H9 (cell line): ENCODE measurements around the gene RNU5B-1. TPM values are rescaled to one million over a fixed set of nuclear protein-coding genes. Genes with fewer than 3 reads are reported as not detected.
A peak's percentile ranks its signal among the peaks of the same experiment; 100 is the strongest.

ENCODE experiments used
- DNase-seq: peaks from one replicate; pipeline ENCODE4 v3.0.0-alpha.2; 2017
- H2AFZ ChIP-seq: one replicate; pipeline ENCODE4 v1.6.1; 2013; ENCODE audit warnings: mild to moderate bottlenecking, low read length, control low read depth, moderate library complexity
- H2AK5ac ChIP-seq: 2 replicates; pipeline ENCODE4 v1.6.1; 2013; ENCODE audit warnings: low read length, control low read depth, mixed read lengths; ENCODE audit not compliant: insufficient read length
- H2BK120ac ChIP-seq: one replicate; pipeline ENCODE4 v1.6.1; 2013; ENCODE audit warnings: low read depth, mild to moderate bottlenecking, low read length, control low read depth, inconsistent platforms; ENCODE audit not compliant: poor library complexity, severe bottlenecking
- H2BK12ac ChIP-seq: 2 replicates; pipeline ENCODE4 v1.6.1; 2013; ENCODE audit warnings: low read length, control low read depth, mixed read lengths, low read depth; ENCODE audit not compliant: insufficient read length
- H2BK15ac ChIP-seq: 2 replicates; pipeline ENCODE4 v1.6.1; 2013; ENCODE audit warnings: low read depth, low read length, control low read depth
- H2BK20ac ChIP-seq: one replicate; pipeline ENCODE4 v1.6.1; 2013; ENCODE audit warnings: low read depth, mild to moderate bottlenecking, low read length, control low read depth, inconsistent platforms; ENCODE audit not compliant: poor library complexity, severe bottlenecking
- H2BK5ac ChIP-seq: 2 replicates; pipeline ENCODE4 v1.6.1; 2013; ENCODE audit warnings: low read length, control low read depth, mixed read lengths; ENCODE audit not compliant: insufficient read length
- H3K14ac ChIP-seq: 2 replicates; pipeline ENCODE4 v1.6.1; 2013; ENCODE audit warnings: low read length, control low read depth; ENCODE audit not compliant: insufficient read depth
- H3K18ac ChIP-seq: 2 replicates; pipeline ENCODE4 v1.6.1; 2013; ENCODE audit warnings: low read depth, mild to moderate bottlenecking, mixed read lengths, low read length, control low read depth; ENCODE audit not compliant: insufficient read length
- H3K23ac ChIP-seq: 2 replicates; pipeline ENCODE4 v1.6.1; 2013; ENCODE audit warnings: low read length, control low read depth, mixed read lengths, low read depth; ENCODE audit not compliant: insufficient read length
- H3K23me2 ChIP-seq: 2 replicates; pipeline ENCODE4 v1.6.1; 2013; ENCODE audit warnings: low read depth, mild to moderate bottlenecking, mixed read lengths, low read length, control low read depth; ENCODE audit not compliant: insufficient read length, poor library complexity, severe bottlenecking
- H3K27ac ChIP-seq: 2 replicates; pipeline ENCODE4 v1.5.1; 2013; ENCODE audit warnings: low read length, control low read depth, mixed read lengths, low read depth; ENCODE audit not compliant: insufficient read length
- H3K27me3 ChIP-seq: 2 replicates; pipeline ENCODE4 v1.6.1; 2013; ENCODE audit warnings: low read length, control low read depth, inconsistent platforms; ENCODE audit not compliant: insufficient read depth
- H3K4ac ChIP-seq: 2 replicates; pipeline ENCODE4 v1.6.1; 2013; ENCODE audit warnings: low read depth, mild to moderate bottlenecking, control low read depth, inconsistent platforms, low read length, moderate library complexity
- H3K4me1 ChIP-seq: 2 replicates; pipeline ENCODE4 v1.6.1; 2013; ENCODE audit warnings: low read length, control low read depth, inconsistent platforms; ENCODE audit not compliant: insufficient read depth
- H3K4me2 ChIP-seq: 2 replicates; pipeline ENCODE4 v1.6.1; 2013; ENCODE audit warnings: low read length, control low read depth, mixed read lengths; ENCODE audit not compliant: insufficient read length, insufficient read depth
- H3K56ac ChIP-seq: 2 replicates; pipeline ENCODE4 v1.6.1; 2013; ENCODE audit warnings: low read depth, mild to moderate bottlenecking, mixed read lengths, low read length, control low read depth; ENCODE audit not compliant: insufficient read length
- H3K79me1 ChIP-seq: 2 replicates; pipeline ENCODE4 v1.6.1; 2013; ENCODE audit warnings: low read depth, mild to moderate bottlenecking, moderate library complexity, low read length, control low read depth, inconsistent platforms; ENCODE audit not compliant: insufficient read depth, poor library complexity, severe bottlenecking
- H3K79me2 ChIP-seq: 2 replicates; pipeline ENCODE4 v1.6.1; 2013; ENCODE audit warnings: low read length, control low read depth, inconsistent platforms; ENCODE audit not compliant: insufficient read depth
- H3K9ac ChIP-seq: 2 replicates; pipeline ENCODE4 v1.6.1; 2013; ENCODE audit warnings: low read length, control low read depth, mixed read lengths; ENCODE audit not compliant: insufficient read length; ENCODE audit errors: extremely low read depth
- H3K9me3 ChIP-seq: one replicate; pipeline ENCODE4 v1.6.1; 2013; ENCODE audit warnings: low read depth, low read length, inconsistent platforms; ENCODE audit not compliant: control insufficient read depth
- H3T11ph ChIP-seq: one replicate; pipeline ENCODE4 v1.6.1; 2013; ENCODE audit warnings: mild to moderate bottlenecking, low read length, control low read depth, inconsistent platforms
- H4K20me1 ChIP-seq: one replicate; pipeline ENCODE4 v1.6.1; 2013; ENCODE audit not compliant: control insufficient read depth, insufficient read length, insufficient read depth
- H4K5ac ChIP-seq: 2 replicates; pipeline ENCODE4 v1.6.1; 2013; ENCODE audit warnings: low read depth, mild to moderate bottlenecking, mixed read lengths, low read length, control low read depth; ENCODE audit not compliant: insufficient read length
- H4K8ac ChIP-seq: replicated peaks from 2 replicates; pipeline ENCODE4 v1.6.1; 2013; ENCODE audit warnings: low read length, control low read depth, mixed read lengths, low read depth; ENCODE audit not compliant: insufficient read length
- H4K91ac ChIP-seq: 2 replicates; pipeline ENCODE4 v1.6.1; 2013; ENCODE audit warnings: low read depth, mild to moderate bottlenecking, moderate library complexity, mixed read lengths, low read length, control low read depth; ENCODE audit not compliant: insufficient read length
- H3K27ac Mint-ChIP-seq, 3 experiments: 2 replicates in 2 of 3; 3 replicates in 1 of 3; pipeline ENCODE4 v1.8.0; 2020 to 2021; ENCODE audit warnings: mixed read lengths in 3 of 3, mild to moderate bottlenecking in 1 of 3, moderate library complexity in 1 of 3
- H3K27me3 Mint-ChIP-seq: 2 replicates; pipeline ENCODE4 v1.8.0; 2021; ENCODE audit warnings: low read depth, mild to moderate bottlenecking, moderate library complexity, mixed read lengths
- H3K36me3 Mint-ChIP-seq, 3 experiments: 2 replicates in 2 of 3; 3 replicates in 1 of 3; pipeline ENCODE4 v1.8.0; 2020 to 2021; ENCODE audit warnings: low read depth in 3 of 3, mixed read lengths in 3 of 3; ENCODE audit not compliant: insufficient read depth in 1 of 3
- H3K4me1 Mint-ChIP-seq, 2 experiments: 2 replicates each; pipeline ENCODE4 v1.8.0; 2020; ENCODE audit warnings: mixed read lengths in 2 of 2
- H3K4me3 Mint-ChIP-seq, 2 experiments: 2 replicates in 1 of 2; 3 replicates in 1 of 2; pipeline ENCODE4 v1.8.0; 2020 to 2021; ENCODE audit warnings: mild to moderate bottlenecking in 2 of 2, mixed read lengths in 2 of 2, moderate library complexity in 1 of 2
- H3K9me3 Mint-ChIP-seq, 2 experiments: 2 replicates in 1 of 2; 3 replicates in 1 of 2; pipeline ENCODE4 v1.8.0; 2020; ENCODE audit warnings: mild to moderate bottlenecking in 2 of 2, mixed read lengths in 2 of 2, moderate library complexity in 1 of 2
- CTCF ChIP-seq: fragments of 200-600 bp; sonication (generic); conservative IDR thresholded peaks from 3 replicates; pipeline ENCODE4 v1.8.0; 2021; ENCODE audit warnings: antibody characterized with exemption, mild to moderate bottlenecking
- WGBS: extraction: QIAGEN DNeasy Blood & Tissue Kit; methylation state at CpG from one replicate; pipeline ENCODE4 v1.1.7; 2013; ENCODE audit warnings: missing lambda C conversion rate, low lambda C conversion rate, mixed read lengths; ENCODE audit not compliant: insufficient read length; ENCODE audit errors: extremely low coverage; 5-methylcytosine and 5-hydroxymethylcytosine counted together
- total RNA-seq: library from RNA; stranded (reverse); gene quantifications from 2 replicates; pipeline ENCODE4 v1.2.1, GENCODE V29; 2021

The RNU5B-1 gene
- total RNA-seq, 1 experiment from 2014 or later = not detected

- Histone ChIP-seq H3K27me3 (0 out of 2 replicates have a peak, but pooled peaks cover 2% of the 10 kb centered on the region), H2AK5ac (no peak within 1 kb of the TSS), H3K4me1 (peaks cover 2% of the 10 kb centered on the region; the same call in 1 of the 2 replicates), H2BK120ac (no peak within 1 kb of the TSS), H2BK5ac (no peak within 1 kb of the TSS), H2BK20ac (no peak within 1 kb of the TSS), H3K14ac (peak within 1 kb of the TSS; percentile 64), H4K20me1 (no peaks in the 10 kb centered on the region), H3K18ac (peak within 1 kb of the TSS; percentile 44), H2BK12ac (peak within 1 kb of the TSS; percentile 7), H3K23ac (no peak within 1 kb of the TSS), H2BK15ac (no peak within 1 kb of the TSS), H4K91ac (no peak within 1 kb of the TSS), H3T11ph (no peak within 1 kb of the TSS), H3K27ac (no peak within 1 kb of the TSS), H3K9ac (peak within 1 kb of the TSS; percentile 36), H4K8ac (no peak within 1 kb of the TSS), H3K56ac (no peak within 1 kb of the TSS), H3K9me3 (no peaks in the 10 kb centered on the region), H3K79me2 (no peaks in the 10 kb centered on the region), H4K5ac (no peak within 1 kb of the TSS), H3K4me2 (peak within 1 kb of the TSS; percentile 91), H3K79me1 (no peaks in the 10 kb centered on the region), H3K4ac (no peak within 1 kb of the TSS), H2AFZ (peak within 1 kb of the TSS; percentile 25), H3K23me2 (peaks cover 11% of the 10 kb centered on the region)
- Mint-ChIP-seq H3K27me3 (peaks cover 14% of the 10 kb centered on the region), H3K36me3 (no peaks in the 10 kb centered on the region; a peak in 1 of 7 replicates), H3K9me3 (no peaks in the 10 kb centered on the region), H3K4me1 (peaks cover 15 to 17% of the 10 kb centered on the region in 2 experiments), H3K4me3 (peak within 1 kb of the TSS; percentile 75 to 84), H3K27ac (peak within 1 kb of the TSS; percentile 10 to 82 (median 19); a peak in 4 of 7 replicates)
- peak; percentile 97 for DNase-seq
- no CpG with 5 or more reads among the region's 62 CpGs for WGBS
- TF ChIP-seq CTCF = peak; percentile 52; the same call in 2 of the 3 replicates
These were observed 17.6 kb upstream of the RNU5B-1 start, which contains the start of gene PARP16 for GRCh38 chr15:65286704-65287519. Gene PARP16, minus strand, starts transcription at chr15:65286883. Its CDS starts 457 bp downstream, at chr15:65286426.
